ENCODE data around the gene CALM3. TPM values are rescaled to one million over a fixed set of nuclear protein-coding genes. Genes with fewer than 3 reads are reported as not detected.

The CALM3 gene
- total and polyA plus RNA-seq, 2 donors (not counting 3 experiments of a cell fraction or from before 2014, with no cell fraction given) = 305 to 425 TPM

- no TSS peak for BruUV-seq (replicated peaks)
- no peak for TF ChIP-seq POLR2A (IDR thresholded peaks at IDR 0.05; ENCODE audit: low read depth, low read length)
- no peak for TF ChIP-seq MYC (IDR thresholded peaks at IDR 0.05; ENCODE audit: low read depth, low read length)
- TF ChIP-seq GATA2 (IDR thresholded peaks at IDR 0.05; ENCODE audit: insufficient read depth, insufficient read length, low read depth, low read length) = no peak
- no peak for TF ChIP-seq CTCF (IDR thresholded peaks at IDR 0.05; ENCODE audit: extremely low read depth in 1 of 2, insufficient read depth in 1 of 2, low read depth in 1 of 2, low read length in 2 of 2)
- TF ChIP-seq EZH2 (IDR thresholded peaks at IDR 0.05; ENCODE audit: borderline replicate concordance, low read depth, low read length, severe bottlenecking) = no peak
- TF ChIP-seq FOS (IDR thresholded peaks at IDR 0.05; ENCODE audit: borderline replicate concordance, insufficient read depth, low read length) = no peak
- no peak for TF ChIP-seq MAX (IDR thresholded peaks at IDR 0.05; ENCODE audit: insufficient read depth, insufficient read length)
- TF ChIP-seq POLR2AphosphoS5 (IDR thresholded peaks at IDR 0.05; ENCODE audit: insufficient read depth, low read depth, low read length) = no peak
- TF ChIP-seq JUN (IDR thresholded peaks at IDR 0.05; ENCODE audit: borderline replicate concordance, insufficient read depth, insufficient read length, low read depth) = no peak
- Histone ChIP-seq H2AFZ (ENCODE audit: low read depth, low read length) (no peak overlapping the region), H3K27me3 (ENCODE audit: control insufficient read depth in 2 of 2, insufficient read depth in 2 of 2, low read length in 2 of 2) (no peaks in the 10 kb centered on the region), H3K4me2 (ENCODE audit: insufficient read depth, low read length) (no peak overlapping the region), H3K9me3 (replicated peaks; ENCODE audit: control insufficient read depth, insufficient read depth, low read length) (no peaks in the 10 kb centered on the region), H3K9me1 (replicated peaks; ENCODE audit: control insufficient read depth, extremely low read depth, insufficient read depth, low read length) (no peaks in the 10 kb centered on the region), H3K4me1 (ENCODE audit: control insufficient read depth, extremely low read depth, insufficient read depth, low read length) (peaks cover 13% of the 10 kb centered on the region), H3K9ac (replicated peaks; ENCODE audit: extremely low read depth, insufficient read depth, low read length) (no peak overlapping the region), H3K36me3 (ENCODE audit: control insufficient read depth in 2 of 2, extremely low read depth in 1 of 2, insufficient read depth in 2 of 2, low read length in 2 of 2) (peaks cover 13 to 51% of the 10 kb centered on the region in 2 experiments), H3K79me2 (ENCODE audit: control insufficient read depth, insufficient read depth, low read length) (peaks cover 40% of the 10 kb centered on the region), H4K20me1 (replicated peaks; ENCODE audit: control insufficient read depth, extremely low read depth, insufficient read depth, low read length) (no peaks in the 10 kb centered on the region), H3K27ac (ENCODE audit: insufficient read depth, low read depth, low read length) (no peak overlapping the region), H3K4me3 (replicated peaks in 1 of 3; ENCODE audit: insufficient read depth in 1 of 3, low read depth in 1 of 3, low read length in 3 of 3) (no peak overlapping the region)
- FAIRE-seq (no peak), DNase-seq (ENCODE audit: low read depth, low spot score) (no peak)
- ChIA-PET CTCF (interaction anchor here (4.0 kb wide), 1 partner anchor 54 kb away, joined by 22 read pairs; the partner anchor contains the start of gene DACT3), POLR2A (no interaction called here)
- intact Hi-C loops (cut with micrococcal nuclease) (no loop called here), dilution Hi-C loops (cut with MboI; ENCODE audit: extremely low pct_ligation_motif_present, low sequenced_read_pairs) (no loop called here)
These were observed 6.3 kb downstream of the CALM3 start for GRCh38 chr19:46607448-46607841.
